Inflammatory macrophage treated with lipopolysaccharide for 4 hours (primary cell): ENCODE data around the gene RMND5B.
"Not testable (repeated sequence)": the region's sequence is repeated elsewhere in the genome, so short reads cannot be mapped to it uniquely, and the experiment has no call there.

Source experiments
- DNase-seq: peaks from one replicate; pipeline ENCODE4 v3.0.0-alpha.2; 2020

RMND5B gene

GRCh38 chr5:178130576-178131445 lies at the start of gene RMND5B:
TSS of gene RMND5B (plus strand) at chr5:178131014. CDS start at chr5:178138120, 7,106 bp downstream.
- peak; percentile 83 for DNase-seq

GRCh38 chr5:178081571-178082243 lies 49.1 kb upstream of the RMND5B start:
- DNase-seq = no peak

DNA sequence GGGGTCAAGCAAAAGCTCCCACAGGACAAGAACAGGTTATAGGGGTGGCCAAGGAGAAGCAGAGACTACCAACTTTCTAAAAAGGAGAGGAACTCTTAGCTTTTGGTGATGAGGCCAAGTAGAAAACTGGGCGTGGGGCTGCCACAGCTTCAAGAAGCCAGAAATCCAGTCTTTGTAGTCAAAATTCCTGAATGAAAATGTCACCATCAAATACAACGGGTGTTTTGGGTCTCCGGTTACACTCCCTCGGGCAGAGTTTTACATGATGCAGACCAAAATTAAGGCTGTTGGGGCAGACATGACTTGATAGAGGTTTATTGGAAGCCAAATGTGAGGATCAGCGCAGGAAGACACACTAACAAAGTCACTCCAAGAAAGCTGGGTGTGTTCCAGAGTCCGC lies 46.9 kb upstream of the RMND5B start:
- no peak for DNase-seq

GRCh38 chr5:178085316-178085715 lies 45.5 kb upstream of the RMND5B start:
- no peak for DNase-seq

- DNase-seq = no peak
These were observed 44.5 kb upstream of the RMND5B start for GRCh38 chr5:178086266-178086665.

DNA sequence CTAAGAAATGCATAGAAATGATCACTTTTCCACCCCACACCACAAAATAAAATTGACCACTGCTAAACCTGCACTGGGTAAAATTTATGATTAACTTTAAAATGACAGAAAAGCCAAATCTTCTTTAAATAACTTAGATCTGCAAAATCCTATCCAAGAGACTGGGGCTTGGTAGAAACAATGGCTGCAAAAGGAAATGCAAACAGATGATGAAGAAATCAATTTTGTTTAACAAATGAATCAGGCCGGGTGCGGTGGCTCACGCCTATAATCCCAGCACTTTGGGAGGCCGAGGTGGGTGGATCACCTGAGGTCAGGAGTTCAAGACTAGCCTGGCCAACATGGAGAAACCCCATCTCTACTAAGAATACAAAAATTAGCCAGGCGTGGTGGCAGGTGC lies 43.6 kb upstream of the RMND5B start:
- DNase-seq = not testable (repeated sequence)

GRCh38 chr5:178090856-178091255 lies 40.0 kb upstream of the RMND5B start:
- no peak for DNase-seq

GRCh38 chr5:178093134-178093533 lies 37.7 kb upstream of the RMND5B start:
- DNase-seq = no peak

GRCh38 chr5:178094345-178094744 lies 36.5 kb upstream of the RMND5B start:
- no peak for DNase-seq

GRCh38 chr5:178098685-178099084 lies 32.1 kb upstream of the RMND5B start:
- DNase-seq = no peak

DNA sequence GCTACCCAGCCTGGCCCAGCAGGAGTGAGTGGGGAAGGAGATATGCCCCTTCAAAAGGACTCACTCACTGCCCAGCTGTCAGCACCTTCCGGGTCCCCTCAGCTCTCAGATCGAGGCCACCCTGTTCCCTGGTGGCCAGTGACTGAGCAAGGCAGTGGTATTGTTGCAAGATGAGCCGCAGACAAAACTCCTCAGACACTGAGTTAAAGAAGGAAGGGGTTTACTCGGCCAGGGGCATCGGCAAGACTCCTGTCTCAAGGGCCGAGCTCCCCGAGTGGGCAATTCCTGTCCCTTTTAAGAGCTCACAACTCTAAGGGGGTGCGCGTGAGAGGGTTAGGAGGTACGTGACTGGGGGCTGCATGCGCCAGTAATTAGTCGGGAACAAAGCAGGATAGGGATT lies 27.2 kb upstream of the RMND5B start:
- DNase-seq = no peak

- no peak for DNase-seq
These were observed 26.3 kb upstream of the RMND5B start for GRCh38 chr5:178104492-178104891.

GRCh38 chr5:178106086-178106485 lies 24.7 kb upstream of the RMND5B start:
- DNase-seq = no peak

- DNase-seq = no peak
These were observed 24.1 kb upstream of the RMND5B start for GRCh38 chr5:178106556-178107239.

GRCh38 chr5:178107756-178108310 lies 23.0 kb upstream of the RMND5B start:
- DNase-seq = no peak

- no peak for DNase-seq
These were observed 22.4 kb upstream of the RMND5B start for GRCh38 chr5:178108446-178108845.

GRCh38 chr5:178108966-178109365 lies 21.8 kb upstream of the RMND5B start:
- DNase-seq = peak; percentile 55

DNA sequence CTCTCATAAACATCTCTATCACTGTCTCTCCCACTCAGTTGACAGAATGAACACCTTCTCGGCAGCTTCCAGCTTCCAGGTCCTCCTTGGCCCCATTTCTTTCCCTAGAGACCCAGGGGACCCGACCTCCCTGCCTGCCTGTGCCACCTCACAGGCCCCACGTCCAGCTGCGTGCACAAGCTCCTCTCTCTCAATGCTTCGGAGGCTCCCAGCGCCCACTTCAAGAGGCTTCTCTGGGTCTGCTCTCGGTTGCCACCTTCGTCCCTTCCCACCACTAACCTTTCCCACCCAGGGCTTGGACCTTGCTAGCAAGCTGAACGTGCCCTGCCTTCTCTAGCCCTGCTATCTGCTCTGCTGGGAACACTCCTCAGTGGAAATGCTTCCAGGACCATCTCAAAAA lies 20.3 kb upstream of the RMND5B start:
- DNase-seq = no peak

DNA sequence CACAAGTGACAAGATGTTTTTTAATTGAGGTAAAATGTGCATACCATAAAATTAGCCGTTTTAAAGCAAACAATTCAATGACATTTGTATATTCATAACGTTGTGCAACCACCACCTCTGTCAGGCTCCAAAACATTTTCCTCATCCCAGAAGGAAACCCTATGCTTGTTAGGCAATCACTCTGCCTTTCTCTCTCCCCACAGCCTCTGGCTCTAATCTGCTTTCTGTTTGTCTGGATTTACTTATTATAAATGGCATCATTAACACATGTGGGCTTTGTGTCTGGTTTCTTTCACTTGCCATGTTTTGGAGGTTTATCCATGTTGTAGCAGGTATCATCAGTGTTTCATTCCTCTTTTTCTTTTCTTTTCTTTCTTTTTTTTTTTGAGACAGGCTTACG lies 18.9 kb upstream of the RMND5B start:
- peak; percentile 25 for DNase-seq

GRCh38 chr5:178112545-178112944 lies 18.3 kb upstream of the RMND5B start:
- DNase-seq = no peak

DNA sequence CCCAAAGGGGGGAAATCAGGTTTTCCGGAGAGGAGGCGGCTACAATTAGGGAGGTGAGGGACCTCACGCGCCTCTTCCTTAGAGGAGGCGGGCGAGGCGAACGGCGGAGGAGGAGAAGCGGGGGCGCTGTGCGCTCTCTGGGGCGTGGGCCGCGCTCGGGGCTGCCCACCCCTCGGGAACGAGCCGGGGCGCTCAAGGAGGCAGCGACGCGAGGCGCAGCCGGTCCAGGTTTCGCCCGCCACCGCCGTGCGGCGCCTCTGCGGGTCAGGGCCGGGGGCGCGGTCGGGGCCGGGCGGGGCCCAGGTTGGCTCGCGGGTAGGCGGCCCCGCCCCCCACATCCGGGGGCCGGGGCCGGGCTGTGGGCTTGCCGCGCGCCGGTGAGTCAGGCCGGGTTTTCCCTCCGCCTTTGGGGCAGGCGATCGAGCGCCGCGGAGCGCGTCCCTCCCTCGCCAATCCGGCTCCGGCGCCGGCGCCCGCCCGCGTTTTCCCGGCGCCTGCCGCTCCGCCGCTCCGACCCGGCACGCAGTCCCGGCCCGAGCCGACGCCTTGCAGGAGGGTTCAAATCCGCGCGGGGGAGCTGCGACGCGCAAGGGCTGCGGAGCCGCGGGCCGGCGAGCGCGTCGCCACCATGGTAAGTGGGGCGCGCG lies 17.6 kb upstream of the RMND5B start, which contains the start of gene N4BP3:
TSS of gene N4BP3 (plus strand) at position 392 of the 647 bp plus-strand sequence. CDS start 6,052 bp downstream, outside the sequence.
- DNase-seq = peak; percentile 67

GRCh38 chr5:178113841-178114324 lies 16.9 kb upstream of the RMND5B start:
- DNase-seq = no peak
